ENCODE measurements around the gene SLC7A11.
"Not testable (repeated sequence)": the region's sequence is repeated elsewhere in the genome, so short reads cannot be mapped to it uniquely, and the experiment has no call there.

The SLC7A11 gene

DNA sequence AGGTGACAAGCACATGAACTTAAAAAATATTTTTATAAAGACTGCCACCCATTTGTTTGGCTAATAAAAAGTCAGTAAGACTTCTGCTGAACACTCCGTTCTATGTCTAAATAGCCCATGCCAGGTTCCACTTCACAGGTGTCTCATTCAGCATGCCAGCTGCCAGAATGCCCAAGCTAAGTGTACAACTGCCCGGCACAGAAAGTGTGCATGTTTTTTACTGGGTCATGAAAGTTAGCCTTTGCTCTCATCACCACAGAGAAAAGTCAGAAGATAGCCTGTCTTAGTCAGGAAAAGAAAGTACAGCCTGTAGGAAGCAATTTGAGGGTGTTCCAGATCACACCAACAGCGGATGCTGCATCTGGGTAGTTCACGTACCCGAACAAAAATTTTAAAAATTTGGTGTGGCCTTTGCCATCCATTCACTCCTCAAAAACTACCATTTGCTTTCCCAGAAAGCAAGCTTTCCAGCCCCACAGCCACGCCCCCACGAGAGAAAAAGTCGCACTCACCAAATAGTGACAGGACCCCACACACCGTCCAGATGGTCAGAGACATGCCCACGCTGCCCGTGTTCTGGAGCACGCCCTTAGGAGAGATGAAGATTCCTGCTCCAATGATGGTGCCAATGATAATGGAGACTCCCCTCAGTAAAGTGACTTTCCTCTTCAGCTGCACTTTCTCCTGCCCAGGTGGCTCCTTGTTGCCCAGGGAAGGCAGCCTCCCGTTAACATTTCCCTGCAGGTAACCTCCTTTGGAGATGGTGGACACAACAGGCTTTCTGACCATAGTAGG lies 671 bp downstream of the SLC7A11 start:
- peak; percentile 17 for DNase-seq

DNA sequence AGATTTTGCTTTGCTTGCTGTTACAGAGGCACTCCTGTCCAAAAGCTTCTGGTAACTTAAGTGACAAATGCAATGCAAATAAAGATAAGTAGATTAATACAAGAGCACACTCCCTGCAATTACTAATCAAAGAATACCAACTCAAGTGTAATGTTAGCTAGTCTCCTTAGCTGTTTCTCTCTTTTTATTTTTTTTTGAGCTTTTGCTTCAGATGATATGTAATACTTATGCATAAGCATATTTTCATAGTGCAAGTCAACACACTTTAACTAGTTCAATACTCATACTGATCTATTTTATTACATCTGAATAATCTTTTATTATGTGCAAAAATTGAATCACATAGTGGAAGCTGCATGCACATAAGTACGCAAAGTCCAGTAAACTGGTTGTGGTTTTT lies 2.7 kb downstream of the SLC7A11 start:
- peak; percentile 3 for DNase-seq

DNA sequence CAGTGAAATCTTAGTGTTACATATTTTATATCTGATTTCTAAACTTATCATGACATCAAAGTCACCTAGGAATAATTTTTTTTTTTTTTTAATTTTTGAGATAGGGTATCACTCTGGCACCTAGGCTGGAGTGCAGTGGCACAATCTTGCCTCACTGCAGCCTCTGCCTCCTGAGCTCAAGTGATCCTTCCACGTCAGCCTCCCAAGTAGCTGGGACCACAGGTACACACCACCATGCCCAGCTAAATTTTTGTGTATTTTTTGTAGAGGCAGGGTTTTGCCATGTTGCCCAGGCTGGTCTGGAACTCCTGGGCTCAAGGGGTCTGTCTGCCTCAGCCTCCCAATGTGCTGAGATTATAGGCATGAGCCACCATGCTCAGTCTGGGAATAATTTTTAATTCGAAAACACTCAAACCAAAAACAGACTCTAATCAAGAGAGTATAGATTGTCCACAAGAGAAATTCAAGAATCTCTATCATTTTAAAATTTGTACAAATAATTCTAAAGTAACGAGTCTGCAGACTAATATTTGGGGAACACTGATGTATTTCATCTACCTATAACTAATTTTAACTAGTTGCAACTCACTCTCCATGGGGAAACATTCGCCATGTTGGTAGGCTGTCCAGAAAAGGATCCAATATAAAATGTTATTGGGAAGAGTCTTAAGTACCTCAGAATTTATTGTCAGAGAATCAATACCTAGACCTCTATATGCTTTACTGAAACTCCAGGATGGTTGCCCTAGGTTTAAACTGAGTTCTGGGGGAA lies 3.4 kb downstream of the SLC7A11 start:
- no peak for DNase-seq

DNA sequence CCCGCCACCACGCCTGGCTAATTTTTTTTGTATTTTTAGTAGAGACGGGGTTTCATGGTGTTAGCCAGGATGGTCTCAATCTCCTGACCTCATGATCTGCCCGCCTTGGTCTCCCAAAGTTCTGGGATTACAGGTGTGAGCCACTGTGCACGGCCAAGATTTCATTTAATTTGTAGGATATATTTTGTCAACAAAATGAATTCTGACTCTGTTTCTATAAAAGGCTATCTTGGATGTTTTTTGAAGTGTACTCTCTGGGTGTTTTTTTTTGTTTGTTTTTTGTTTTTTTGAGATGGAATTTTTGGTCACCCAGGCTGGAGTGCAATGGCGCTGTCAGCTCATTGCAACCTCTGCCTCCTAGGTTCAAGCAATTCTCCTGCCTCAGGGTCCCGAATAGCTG lies 5.0 kb downstream of the SLC7A11 start:
- DNase-seq: not testable (repeated sequence)

DNA sequence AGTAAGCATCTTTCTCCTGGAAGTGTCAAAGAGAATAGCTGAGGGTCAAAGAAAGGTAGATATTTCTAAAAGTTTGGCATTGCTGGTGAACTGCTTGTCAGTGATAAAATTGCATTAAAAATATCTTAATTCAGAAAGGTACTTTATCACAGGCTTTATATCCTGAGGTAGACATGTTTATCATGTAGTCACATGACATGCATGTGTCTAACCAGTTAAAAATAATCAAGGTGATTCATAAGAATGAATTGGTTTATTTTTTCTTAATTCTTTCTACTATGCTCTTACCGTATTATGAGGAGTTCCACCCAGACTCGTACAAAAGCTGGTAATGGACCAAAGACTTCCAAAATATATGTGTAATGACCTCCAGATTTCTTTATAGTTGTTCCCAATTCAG lies 6.1 kb downstream of the SLC7A11 start:
- DNase-seq: no peak

DNA sequence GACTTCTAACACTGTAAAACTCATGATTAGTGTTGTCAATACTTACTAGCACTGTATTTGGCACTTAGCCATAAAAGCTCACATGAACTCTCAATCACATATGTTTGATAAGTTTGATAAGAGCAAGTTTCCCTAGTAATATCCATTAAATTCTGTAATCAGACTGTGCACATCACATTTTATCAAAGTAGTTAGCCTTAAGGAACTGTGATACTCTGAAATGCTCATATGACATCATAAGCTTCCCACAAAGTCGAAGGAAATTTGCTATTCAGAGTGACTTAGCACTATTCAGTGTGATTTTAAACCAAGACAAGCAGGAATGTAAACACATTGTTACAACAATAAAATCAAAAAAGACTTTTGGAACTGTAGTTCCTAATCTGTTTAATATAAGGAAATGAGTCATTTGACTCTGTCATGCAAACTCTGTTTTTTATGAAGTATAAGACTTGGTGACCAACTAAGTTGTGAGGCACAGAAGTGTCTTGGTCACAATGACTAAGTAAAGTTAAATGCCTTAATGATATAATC lies 6.7 kb downstream of the SLC7A11 start:
- DNase-seq: no peak

DNA sequence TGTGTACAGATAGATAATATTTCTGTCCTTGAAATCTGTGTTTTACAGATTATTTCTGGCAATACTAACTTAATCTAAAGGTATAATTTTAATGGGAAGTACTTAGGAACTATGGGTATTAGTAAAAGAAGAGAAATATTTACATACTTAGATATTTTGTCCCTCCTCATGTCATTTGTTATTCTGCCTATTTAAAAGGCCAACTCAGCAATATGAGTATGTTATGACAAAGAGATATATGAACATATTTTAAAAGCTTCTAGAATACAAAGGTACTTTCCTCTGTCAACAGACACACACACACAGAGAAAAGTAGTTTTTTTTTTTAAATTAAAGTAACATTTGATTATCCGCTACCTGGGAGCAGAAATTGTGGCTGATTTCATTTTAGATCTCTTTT lies 7.9 kb downstream of the SLC7A11 start:
- DNase-seq: no peak

DNA sequence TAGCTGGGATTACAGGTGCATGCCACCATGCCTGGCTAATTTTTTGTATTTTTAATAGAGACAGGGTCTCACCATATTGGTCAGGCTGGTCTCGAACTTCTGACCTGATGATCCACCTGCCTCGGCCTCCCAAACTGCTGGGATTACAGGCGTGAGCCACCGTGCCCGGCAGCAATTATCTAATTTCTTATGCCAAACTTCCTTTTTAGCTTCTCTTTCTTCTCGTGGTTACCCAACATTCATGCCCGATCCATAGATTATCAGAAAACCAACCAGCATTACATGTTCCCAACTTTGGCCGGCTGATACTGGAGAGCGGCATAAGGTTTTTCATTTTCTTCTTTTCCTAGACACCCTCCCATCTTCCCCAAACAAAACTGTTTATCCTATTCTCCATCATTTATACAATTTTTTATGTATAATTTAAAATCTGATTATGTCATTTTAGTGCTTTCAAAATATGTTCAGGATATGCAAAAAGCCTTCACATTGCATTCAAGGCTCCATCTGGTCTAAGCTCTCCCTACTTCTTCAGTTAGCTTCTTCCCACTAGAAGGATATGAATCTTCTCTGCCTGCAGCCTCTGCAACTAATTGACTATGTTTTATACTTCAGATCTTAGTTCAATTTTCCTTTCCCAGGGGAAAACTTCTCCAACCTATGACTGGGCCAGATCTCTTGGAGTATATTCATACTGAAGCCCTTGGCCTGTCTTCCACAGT lies 8.7 kb downstream of the SLC7A11 start:
- DNase-seq: no peak

DNA sequence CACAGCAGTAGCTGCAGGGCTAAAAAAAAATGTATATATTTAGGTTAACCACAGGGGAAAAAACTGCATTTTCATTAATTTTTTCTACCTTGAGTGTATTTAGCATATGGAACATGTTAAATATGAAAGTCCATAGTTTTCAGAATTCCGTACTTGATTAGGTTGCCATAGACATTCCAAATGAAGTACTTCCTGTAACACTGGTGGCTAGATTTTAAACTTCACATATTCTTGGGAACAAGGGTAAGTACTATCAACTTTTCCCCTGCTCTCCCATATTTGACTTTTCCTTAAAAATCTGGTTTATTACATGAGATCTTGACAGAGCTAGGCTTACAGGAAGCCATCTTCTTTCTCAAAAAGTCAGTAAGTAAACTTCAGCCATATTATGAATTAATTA lies 9.8 kb downstream of the SLC7A11 start:
- no peak for DNase-seq

DNA sequence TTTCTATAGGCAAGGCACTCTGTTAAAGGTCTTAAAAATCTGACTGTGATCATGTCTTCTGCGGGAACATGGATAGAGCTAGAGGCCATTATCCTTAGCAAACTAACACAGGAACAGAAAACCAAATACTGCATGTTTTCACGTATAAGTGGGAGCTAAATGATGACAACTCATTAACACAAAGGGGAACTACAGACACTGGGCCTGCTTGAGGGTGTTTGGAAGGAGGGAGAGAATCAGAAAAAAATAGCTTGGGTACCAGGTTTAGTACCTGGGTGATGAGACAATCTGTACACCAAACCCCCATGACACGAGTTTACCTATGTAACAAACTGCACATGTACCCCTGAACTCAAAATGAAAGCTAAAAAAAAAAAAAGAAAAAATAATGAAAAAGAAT lies 12.1 kb downstream of the SLC7A11 start:
- DNase-seq: no peak

DNA sequence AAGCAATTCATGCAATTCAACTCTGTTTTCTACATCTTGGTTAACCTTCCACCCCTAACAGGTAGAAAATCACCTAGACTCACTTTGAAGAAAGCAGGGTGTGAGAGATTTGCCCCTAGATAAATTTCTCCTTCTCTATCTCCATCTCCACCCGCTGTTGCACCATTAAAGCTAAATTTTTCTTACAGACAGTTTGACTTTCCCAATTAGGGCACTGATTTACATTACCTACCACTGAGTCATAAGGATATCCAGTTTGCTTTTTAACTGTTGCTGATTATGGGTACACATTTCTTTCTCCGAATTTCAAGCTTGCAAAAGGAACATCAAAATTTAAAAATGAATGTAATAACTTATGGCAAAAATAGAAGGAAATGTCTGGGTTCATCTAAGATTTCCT lies 13.0 kb downstream of the SLC7A11 start:
- no peak for DNase-seq

DNA sequence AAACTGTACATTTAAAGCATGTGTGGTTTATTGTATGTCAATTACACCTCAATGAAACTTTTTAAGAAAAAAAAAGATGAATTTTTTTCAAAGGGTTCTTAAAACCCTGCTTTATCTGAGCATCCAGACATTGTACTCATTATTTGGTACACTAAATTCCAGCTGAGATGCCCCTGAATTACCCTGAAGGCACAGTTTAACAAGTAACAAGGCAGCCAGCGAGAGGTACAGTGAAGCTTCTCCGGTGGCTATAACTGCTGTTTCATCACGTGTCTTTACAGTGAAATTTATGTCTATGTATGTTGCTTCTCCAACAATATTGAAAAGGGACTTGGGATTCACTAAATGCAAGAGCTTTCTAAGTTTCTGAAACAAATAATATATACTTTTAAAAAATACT lies 15.8 kb downstream of the SLC7A11 start:
- DNase-seq: no peak

DNA sequence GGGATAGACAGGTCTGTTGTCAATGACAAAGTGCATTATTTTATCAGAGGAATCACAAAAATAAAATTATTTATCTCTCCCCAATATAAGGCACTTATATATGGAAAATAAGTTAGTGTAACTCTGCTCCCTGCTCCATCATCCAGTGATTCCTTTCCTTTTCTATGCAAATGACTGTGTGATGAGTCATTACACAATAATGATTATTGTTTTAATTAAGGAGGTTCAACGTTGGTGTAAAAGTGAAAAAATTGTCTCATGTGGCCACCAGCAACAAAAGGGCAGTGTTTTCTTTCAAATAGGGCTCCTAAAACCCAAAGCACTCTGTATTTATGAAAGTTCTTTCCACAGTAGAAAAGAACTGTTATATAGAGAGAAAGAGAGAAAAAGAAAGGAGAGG lies 16.7 kb downstream of the SLC7A11 start:
- no peak for DNase-seq

DNA sequence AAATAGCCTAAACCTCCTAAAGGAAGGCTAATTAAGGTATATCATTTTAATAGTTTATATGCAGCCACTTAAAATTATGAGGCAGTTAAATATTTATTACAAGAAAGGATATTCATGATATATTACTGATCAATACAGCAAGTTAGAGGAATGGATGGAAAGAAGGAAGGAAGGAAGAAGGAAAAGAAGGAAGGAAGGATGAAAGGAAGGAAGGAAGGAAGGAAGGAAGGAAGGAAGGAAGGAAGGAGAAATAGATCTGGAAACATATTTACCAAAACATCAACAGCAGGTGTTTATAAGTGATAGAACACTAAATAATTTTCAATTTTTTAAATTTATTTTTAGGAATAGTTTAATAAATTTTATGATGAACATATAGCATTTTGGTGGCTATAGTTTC lies 17.5 kb downstream of the SLC7A11 start:
- no peak for DNase-seq

DNA sequence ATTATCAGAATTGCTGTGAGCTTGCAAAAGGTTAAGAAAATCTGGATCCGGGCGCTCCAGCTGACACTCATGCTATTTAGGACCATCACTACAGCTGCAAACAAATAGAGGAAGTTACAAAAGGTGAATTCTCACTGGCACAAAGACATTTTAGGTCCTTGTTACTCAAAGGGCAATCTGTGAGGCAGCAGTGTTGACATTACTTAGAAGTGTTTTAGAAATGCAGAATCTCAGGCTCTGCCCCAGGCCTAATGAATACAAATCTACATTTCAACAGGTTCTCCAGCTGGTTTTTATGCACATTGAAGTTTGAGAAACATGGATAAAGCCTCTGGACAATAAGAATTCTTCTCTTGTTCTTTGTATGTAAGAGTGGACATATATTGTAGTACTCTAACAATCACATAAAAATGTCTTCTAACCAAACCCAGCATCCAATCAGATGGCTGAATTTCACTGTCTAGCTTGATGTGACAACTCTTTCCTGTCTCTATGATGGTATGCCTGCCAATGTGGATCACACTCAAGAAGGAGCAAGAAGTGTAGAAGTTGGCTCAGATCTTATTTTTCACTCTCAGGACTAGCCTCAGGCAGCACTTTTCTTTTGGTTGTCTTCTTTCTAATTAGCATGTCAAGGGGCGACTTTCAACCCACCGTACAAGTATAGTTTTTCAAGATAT lies 18.8 kb downstream of the SLC7A11 start:
- DNase-seq: no peak

DNA sequence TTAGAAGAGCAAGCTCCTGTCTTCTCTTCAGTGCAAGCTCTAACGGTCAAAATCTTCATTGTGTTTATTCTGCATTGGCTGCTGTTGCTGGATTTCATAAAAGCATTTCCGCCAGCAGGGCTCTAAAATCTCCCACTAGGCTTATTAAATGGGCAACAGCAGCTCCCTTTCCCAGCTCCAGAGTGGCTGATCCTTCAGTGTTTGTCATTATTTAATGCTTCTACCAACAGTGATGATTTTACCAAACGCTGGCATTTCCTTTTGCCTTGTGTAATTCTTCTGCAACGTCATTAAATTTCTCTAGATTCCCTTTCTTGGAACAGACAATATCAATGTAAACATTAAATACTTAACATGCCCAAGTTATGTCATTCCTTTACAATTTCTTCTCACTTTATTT lies 20.1 kb downstream of the SLC7A11 start:
- DNase-seq: no peak

DNA sequence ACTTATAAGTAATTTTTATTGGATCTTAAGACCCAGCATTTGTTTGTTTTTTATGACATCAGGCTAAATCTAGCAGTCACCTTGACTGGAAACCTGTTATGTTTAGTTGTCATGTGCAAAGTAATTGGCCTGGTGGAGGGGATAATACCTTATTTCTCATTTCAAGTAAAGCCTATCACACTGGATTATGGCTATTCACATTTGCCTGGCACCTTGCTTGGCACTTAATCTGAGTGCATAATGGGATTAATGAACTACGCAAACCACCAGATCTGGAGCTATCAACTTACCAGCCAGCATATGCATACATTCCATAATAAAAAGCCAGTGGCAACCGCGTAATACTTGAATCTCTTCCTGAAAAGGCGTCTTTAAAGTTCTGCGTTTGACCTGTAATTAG lies 23.2 kb downstream of the SLC7A11 start:
- no peak for DNase-seq

DNA sequence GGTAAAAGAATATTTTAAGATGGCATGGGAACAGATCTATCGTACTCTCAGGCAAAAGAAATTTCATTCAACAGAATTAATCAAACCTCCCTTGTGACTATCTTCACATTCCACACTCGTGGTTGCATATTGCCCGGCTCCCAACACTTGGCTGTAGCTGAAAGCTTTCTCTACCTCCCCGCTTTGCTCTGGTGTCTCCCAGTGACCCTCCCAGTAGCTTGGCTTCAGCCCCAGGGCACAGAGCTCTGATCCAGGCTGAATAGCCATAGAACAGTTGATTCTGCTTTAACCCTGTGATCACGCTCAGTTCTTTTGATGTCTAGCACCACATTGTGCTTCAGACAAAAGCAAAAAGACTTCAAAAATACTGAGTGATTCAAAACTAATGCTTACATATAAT lies 24.6 kb downstream of the SLC7A11 start:
- no peak for DNase-seq

DNA sequence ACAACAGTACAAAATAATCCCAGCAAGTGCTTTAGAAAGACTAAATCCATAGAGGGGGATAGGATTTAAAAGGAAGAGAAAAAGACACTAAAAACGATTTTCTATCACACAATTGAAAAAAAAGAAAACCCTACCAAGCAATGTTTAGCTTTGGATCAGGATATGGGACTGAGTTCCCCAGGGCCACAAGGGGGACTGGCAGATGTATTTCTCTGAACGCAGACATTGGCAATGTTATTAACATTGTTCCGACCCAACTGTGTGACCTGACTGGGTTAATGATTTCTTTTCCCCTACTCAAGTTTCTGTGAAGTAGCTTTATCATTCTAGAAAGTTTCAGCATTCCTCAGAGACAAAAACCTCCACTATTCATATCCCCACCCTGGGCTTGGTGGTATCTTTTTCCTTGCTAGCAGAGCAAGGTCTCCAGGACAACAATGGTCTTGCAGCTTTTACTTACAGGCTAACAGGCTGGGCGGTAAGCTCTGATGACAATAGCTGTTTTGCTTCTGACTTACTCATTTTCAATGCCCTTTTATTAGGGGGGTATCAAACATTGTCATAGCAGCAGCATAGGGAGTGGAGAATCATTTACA lies 25.8 kb downstream of the SLC7A11 start:
- DNase-seq: no peak

DNA sequence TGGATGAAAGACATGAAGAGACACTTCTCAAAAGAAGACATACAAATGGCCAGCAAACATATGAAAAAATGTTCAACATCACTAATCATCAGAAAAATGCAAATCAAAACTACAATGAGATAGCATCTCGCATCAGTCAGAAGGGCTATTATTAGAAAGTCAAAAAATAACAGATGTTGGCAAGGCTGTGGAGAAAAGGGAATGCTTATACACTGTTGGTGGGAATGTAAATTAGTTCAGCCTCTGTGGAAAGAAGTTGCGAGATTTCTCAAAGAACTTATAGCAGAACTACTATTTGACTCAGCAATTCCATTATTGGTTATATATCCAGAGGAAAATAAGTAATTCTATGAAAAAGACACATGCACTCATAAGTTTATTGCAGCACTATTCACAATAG lies 31.6 kb downstream of the SLC7A11 start:
- DNase-seq: not testable (repeated sequence)

DNA sequence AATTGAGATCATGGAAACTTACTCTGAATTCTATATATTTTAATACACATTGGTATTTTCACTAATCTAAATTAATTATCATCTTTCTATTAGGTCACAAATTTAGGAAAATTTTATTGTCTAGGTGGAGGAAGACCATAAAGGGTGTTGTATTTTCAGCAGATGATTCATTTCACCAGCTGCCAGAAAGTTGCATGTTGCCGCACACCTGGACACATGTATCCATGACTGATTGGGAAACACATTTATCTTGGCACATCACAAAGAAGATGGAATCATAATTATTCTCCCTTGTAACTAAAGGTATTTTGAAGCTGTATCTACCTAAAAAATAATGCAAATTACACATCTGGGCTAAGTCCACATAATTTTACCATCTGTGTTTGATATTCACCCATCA lies 33.1 kb downstream of the SLC7A11 start:
- DNase-seq: no peak

DNA sequence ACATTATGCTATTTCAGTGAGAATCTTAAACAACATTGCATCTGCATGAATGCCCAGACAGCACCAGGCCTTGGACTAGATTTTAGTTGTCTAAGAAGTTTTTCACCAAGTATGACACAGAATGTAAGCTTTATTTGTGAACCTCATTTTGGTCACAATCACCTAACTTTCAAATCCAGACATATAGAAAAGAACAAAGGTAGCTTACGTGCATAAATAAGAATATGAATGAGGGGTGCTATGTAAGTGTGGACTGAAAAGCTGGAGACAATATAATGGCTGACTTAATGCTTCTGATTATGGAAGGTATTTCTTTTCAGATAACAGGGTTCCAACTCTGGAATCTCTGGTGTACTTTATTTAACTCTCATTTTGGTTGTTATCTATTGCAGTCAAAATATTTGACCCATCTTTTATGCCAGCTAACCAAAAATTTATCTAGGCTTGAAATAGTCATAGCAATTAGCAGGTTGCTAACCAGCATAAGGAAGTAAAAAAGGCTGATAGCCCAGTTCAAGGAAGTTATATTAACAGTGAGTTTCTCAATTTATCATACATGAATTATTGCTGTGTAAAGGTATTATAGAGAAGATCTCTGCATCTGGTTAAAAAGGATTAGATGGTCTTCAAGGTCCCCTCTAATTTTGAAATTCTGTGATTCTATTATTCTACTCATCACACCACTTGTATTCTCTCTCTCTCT lies 36.5 kb downstream of the SLC7A11 start:
- no peak for DNase-seq
